Ishikawa (cell line): ENCODE results near the gene DENND1A.

Experiments
- CEBPB ChIP-seq: IDR thresholded peaks from 2 replicates; pipeline ENCODE4 v1.6.1; 2012
- CREB1 ChIP-seq: IDR thresholded peaks from 2 replicates; pipeline ENCODE4 v1.6.1; 2012; ENCODE audit warnings: low read depth
- EGR1 ChIP-seq: IDR thresholded peaks from 2 replicates; pipeline ENCODE4 v1.6.1; 2012
- EP300 ChIP-seq: IDR thresholded peaks from 2 replicates; pipeline ENCODE4 v1.6.1; 2012; ENCODE audit warnings: borderline replicate concordance
- FOXM1 ChIP-seq: IDR thresholded peaks from 2 replicates; pipeline ENCODE4 v1.6.1; 2012; ENCODE audit warnings: low read depth, borderline replicate concordance
- NFIC ChIP-seq: IDR thresholded peaks from 2 replicates; pipeline ENCODE4 v1.6.1; 2012
- RAD21 ChIP-seq: IDR thresholded peaks from 2 replicates; pipeline ENCODE4 v1.6.1; 2012; ENCODE audit warnings: low read depth
- TAF1 ChIP-seq: IDR thresholded peaks from 2 replicates; pipeline ENCODE4 v1.6.1; 2012; ENCODE audit warnings: low read depth, mild to moderate bottlenecking
- TCF12 ChIP-seq: IDR thresholded peaks from 2 replicates; pipeline ENCODE4 v1.6.1; 2012; ENCODE audit warnings: low read depth
- TEAD4 ChIP-seq: IDR thresholded peaks from 2 replicates; pipeline ENCODE4 v1.6.1; 2012
- YY1 ChIP-seq: IDR thresholded peaks from 2 replicates; pipeline ENCODE4 v1.6.1; 2012; ENCODE audit warnings: low read depth
- ZBTB7A ChIP-seq: IDR thresholded peaks from 2 replicates; pipeline ENCODE4 v1.6.1; 2012; ENCODE audit warnings: low read depth
- TF ChIP-seq, protein P1 (sequence below): IDR thresholded peaks from 2 replicates; pipeline ENCODE4 v1.6.1; 2012
- TF ChIP-seq, protein P2 (sequence below): IDR thresholded peaks from 2 replicates; pipeline ENCODE4 v1.6.1; 2012; ENCODE audit warnings: low read depth, mild to moderate bottlenecking
- TF ChIP-seq, protein P3 (sequence below): IDR thresholded peaks from 2 replicates; pipeline ENCODE4 v1.6.1; 2012

Gene DENND1A

DNA sequence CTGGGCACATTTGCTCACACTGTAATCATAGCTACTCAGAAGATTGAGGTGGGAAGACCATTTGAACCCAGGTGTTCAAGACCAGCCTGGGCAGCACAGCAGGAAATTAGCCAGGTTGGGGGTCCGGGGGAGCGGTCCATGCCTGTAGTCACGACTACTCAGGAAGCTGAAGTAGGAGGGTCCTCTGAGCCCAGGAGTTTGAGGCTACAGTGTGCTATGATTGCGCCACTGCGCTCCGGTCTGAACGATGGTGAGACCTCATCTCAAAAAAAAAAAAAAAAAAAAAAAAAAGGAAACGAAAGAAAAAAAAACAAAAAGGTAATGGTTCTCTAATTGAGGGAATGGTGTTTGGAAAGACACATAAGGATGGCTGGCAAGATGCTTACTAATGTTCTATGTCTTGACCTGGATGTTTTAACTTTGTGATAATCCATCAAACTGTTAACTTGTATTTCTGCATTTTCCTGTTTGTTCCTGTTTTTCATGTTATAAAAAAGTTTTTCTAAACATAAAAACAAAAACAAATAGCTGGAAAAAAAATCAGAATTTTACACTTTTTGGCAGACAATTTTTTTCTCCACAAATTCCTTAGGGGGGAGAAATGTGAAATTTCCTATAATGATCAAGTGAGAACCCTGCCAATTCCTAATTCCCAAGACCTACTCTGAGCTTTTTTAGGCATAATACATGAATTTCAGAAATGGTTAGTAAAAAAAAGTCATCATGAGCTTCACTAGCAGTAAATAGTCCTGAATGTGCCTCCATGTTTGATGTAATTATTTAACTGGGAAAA is 96.9 kb downstream of the DENND1A start:
- TF ChIP-seq TCF12 = no peak
- TF ChIP-seq FOXM1 = no peak
- no peak for TF ChIP-seq TEAD4
- TF ChIP-seq, protein P1, sequence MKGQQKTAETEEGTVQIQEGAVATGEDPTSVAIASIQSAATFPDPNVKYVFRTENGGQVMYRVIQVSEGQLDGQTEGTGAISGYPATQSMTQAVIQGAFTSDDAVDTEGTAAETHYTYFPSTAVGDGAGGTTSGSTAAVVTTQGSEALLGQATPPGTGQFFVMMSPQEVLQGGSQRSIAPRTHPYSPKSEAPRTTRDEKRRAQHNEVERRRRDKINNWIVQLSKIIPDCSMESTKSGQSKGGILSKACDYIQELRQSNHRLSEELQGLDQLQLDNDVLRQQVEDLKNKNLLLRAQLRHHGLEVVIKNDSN = no peak
- TF ChIP-seq CEBPB = no peak
- no peak for TF ChIP-seq EP300
- TF ChIP-seq YY1 = no peak
- TF ChIP-seq ZBTB7A = no peak
- no peak for TF ChIP-seq NFIC
- TF ChIP-seq, protein P2, sequence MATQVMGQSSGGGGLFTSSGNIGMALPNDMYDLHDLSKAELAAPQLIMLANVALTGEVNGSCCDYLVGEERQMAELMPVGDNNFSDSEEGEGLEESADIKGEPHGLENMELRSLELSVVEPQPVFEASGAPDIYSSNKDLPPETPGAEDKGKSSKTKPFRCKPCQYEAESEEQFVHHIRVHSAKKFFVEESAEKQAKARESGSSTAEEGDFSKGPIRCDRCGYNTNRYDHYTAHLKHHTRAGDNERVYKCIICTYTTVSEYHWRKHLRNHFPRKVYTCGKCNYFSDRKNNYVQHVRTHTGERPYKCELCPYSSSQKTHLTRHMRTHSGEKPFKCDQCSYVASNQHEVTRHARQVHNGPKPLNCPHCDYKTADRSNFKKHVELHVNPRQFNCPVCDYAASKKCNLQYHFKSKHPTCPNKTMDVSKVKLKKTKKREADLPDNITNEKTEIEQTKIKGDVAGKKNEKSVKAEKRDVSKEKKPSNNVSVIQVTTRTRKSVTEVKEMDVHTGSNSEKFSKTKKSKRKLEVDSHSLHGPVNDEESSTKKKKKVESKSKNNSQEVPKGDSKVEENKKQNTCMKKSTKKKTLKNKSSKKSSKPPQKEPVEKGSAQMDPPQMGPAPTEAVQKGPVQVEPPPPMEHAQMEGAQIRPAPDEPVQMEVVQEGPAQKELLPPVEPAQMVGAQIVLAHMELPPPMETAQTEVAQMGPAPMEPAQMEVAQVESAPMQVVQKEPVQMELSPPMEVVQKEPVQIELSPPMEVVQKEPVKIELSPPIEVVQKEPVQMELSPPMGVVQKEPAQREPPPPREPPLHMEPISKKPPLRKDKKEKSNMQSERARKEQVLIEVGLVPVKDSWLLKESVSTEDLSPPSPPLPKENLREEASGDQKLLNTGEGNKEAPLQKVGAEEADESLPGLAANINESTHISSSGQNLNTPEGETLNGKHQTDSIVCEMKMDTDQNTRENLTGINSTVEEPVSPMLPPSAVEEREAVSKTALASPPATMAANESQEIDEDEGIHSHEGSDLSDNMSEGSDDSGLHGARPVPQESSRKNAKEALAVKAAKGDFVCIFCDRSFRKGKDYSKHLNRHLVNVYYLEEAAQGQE = no peak
- no peak for TF ChIP-seq CREB1
- TF ChIP-seq EGR1 = no peak

DNA sequence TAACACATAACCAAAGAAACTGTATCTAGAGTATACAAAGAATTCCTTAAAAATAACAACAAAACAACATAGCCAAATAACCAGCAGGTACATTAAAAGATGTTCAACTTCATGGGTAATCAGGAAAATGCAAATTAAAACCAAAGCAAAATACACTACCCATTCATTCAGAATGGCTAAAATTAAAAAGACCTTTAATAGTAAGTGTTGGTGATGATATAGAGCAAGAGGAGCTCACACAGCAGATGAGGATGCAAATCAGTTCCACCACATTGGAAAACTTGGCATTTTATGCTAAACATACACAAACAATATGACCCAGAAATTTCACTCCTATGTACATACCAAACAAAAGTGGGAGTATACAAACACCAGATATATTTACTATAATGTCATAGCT is 97.8 kb downstream of the DENND1A start:
- TF ChIP-seq RAD21 = no peak
- TF ChIP-seq, protein P1 = no peak
- TF ChIP-seq, protein P3, sequence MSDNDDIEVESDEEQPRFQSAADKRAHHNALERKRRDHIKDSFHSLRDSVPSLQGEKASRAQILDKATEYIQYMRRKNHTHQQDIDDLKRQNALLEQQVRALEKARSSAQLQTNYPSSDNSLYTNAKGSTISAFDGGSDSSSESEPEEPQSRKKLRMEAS = no peak
- no peak for TF ChIP-seq FOXM1
- no peak for TF ChIP-seq TAF1
- TF ChIP-seq ZBTB7A = no peak
- no peak for TF ChIP-seq TCF12
- no peak for TF ChIP-seq EP300
- no peak for TF ChIP-seq YY1

DNA sequence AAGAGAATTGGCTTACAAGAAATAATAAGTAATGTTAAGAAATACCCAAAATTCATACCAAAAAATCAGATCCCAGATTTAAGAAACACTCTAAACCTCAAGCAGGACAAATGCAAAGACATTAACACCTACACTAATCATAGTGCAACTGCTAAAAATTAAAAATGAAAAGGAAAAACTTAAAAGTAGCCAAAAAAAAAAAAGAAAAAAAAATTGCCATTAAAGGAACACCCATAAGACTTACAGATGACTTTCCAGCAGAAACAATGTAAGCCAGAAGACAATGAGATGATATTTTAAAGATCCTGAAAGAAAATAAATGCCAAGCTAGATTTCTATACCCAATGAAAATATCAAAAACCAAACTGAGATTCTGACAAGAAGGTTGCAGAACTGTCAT is 101.5 kb downstream of the DENND1A start:
- TF ChIP-seq YY1 = no peak
- TF ChIP-seq TAF1 = no peak
- TF ChIP-seq, protein P2 = no peak
- no peak for TF ChIP-seq EGR1
- TF ChIP-seq RAD21 = no peak
- TF ChIP-seq CREB1 = no peak
- TF ChIP-seq ZBTB7A = no peak
- no peak for TF ChIP-seq EP300
- TF ChIP-seq NFIC = no peak
- TF ChIP-seq FOXM1 = no peak
- TF ChIP-seq TCF12 = no peak
- TF ChIP-seq, protein P3 = no peak
- TF ChIP-seq TEAD4 = no peak

DNA sequence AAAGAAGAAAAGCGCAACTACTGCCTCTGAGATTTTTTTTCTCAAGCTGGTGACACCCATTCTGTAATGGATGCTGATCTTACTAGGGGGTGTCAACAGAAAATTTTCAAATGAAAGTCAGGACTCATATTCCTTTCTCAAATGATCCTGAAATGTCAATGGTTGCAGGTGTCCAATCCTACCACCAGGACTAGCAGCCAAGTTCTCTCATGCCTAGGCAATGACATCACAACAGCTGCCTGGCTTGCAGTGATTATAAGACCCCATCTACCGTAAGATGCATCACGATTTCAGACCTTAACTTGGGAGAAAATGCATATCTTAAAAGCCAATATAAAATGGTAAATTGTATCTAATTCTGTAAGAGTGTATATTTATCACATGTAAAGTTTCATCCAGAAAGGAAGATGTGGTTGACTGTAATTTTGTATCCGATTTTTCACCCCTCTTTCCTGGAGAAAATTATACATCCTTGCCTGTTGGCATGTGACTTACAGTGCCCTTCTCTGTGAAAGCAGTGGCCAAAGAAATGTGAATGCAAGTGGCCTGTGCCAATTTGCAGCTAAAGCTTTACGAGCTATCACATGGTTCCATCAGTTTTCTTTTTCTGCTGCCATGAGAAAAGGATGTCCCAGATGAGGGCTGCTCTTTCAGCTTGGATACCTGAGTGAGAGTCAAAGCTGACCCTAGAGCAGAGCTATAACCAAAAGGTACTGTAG is 104.4 kb downstream of the DENND1A start:
- no peak for TF ChIP-seq TEAD4
- TF ChIP-seq TCF12 = no peak
- TF ChIP-seq, protein P1 = no peak
- TF ChIP-seq, protein P3 = no peak
- no peak for TF ChIP-seq EGR1
- TF ChIP-seq, protein P2 = no peak
- no peak for TF ChIP-seq TAF1
- TF ChIP-seq NFIC = no peak
- no peak for TF ChIP-seq ZBTB7A
- TF ChIP-seq FOXM1 = no peak
- no peak for TF ChIP-seq CEBPB
- no peak for TF ChIP-seq CREB1
- no peak for TF ChIP-seq EP300
- no peak for TF ChIP-seq RAD21
- TF ChIP-seq YY1 = no peak
